Retinal pigment epithelial cell (primary cell): ENCODE results near the gene KIF5C.

Source experiments
- DNase-seq: peaks from one replicate; pipeline ENCODE4 v3.0.0-alpha.2; 2010; ENCODE audit warnings: low read depth
- H3K4me3 ChIP-seq: 2 replicates; pipeline ENCODE4 v1.5.1; 2011; ENCODE audit warnings: mild to moderate bottlenecking, low read length, control low read depth, moderate library complexity
- TF ChIP-seq, protein P1 (sequence below): conservative IDR thresholded peaks from 2 replicates; pipeline ENCODE4 v1.5.1; 2011; ENCODE audit warnings: low read depth, low read length, control low read depth, inconsistent platforms

Gene KIF5C

DNA sequence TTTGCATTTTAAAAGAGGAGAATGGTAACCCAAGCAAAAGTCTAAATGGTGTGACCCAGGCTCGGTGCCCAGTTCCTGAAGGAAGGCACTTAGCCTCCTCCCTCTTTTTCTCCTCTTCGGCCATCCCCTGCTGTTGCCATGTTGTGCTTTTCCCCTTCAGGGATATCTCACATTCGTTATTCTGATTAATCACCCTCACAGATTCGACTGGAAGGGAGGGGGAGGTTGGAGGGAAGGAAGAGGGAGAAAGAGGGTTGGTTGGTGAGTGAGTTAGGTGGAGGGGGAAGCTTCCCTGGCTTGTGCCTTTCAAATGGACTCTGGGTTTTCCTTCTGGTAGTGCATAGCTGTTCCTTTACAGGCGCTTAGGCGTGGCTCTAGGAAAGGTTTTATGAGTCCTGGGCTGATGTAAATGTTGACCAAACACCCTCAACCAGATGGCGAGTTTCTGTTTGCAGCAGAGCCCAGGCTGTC is 124.5 kb downstream of the KIF5C start:
- H3K4me3 ChIP-seq, result no peak overlapping the region
- TF ChIP-seq, protein P1, sequence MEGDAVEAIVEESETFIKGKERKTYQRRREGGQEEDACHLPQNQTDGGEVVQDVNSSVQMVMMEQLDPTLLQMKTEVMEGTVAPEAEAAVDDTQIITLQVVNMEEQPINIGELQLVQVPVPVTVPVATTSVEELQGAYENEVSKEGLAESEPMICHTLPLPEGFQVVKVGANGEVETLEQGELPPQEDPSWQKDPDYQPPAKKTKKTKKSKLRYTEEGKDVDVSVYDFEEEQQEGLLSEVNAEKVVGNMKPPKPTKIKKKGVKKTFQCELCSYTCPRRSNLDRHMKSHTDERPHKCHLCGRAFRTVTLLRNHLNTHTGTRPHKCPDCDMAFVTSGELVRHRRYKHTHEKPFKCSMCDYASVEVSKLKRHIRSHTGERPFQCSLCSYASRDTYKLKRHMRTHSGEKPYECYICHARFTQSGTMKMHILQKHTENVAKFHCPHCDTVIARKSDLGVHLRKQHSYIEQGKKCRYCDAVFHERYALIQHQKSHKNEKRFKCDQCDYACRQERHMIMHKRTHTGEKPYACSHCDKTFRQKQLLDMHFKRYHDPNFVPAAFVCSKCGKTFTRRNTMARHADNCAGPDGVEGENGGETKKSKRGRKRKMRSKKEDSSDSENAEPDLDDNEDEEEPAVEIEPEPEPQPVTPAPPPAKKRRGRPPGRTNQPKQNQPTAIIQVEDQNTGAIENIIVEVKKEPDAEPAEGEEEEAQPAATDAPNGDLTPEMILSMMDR, result no peak
- DNase-seq, result no peak

DNA sequence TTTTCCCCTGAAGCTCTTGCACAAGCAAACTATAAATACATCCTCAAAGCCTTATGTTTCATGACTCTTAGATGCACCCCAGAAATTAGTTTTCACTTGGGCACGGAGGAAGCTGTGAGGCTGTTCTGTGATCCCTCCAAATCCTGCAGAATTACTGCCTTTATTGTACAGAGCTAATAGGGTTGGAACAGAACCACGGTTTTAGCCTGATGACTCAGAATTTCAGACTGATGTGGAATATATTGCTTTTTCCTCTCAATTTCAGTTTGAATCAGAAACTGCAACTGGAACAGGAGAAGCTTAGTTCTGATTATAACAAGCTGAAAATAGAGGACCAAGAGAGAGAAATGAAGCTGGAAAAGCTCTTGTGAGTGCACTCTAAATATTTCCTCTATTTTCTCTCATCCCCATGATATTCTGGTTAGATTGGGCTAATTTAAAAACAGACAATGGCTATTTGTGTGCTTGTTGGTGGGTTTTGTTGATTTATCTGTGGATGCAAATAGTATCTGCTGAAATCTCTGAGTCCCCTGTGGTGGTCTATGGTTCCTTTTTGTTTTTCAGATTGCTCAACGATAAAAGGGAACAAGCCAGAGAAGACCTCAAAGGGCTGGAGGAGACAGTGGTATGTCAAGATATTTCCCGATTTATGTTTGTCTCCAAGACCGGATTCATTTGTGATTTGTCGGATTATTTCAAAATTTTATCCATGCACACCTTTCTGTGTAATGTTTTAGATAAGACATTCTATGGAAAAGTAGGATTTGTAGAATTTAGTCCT is 125.3 kb downstream of the KIF5C start:
- no peak for DNase-seq
- TF ChIP-seq, protein P1, result no peak
- no peak overlapping the region for H3K4me3 ChIP-seq

DNA sequence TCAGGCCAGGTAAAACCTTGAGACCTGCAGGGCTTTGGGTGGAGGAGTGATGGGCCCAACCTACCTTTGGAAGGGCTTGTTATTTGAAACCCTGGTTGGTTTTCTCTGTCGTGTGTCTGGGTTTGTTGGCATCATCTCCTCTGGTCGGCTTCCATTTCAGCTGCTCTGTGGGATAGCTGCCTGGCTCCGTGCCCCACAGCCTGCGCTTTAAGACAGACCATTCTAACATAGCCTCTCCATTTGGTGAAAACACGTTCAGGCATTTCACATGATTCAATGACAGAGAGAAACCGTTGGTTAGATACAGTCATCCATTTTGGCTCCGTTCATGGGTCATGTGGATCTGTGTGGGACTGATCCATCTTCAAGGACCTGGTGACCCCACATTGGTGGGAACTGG is 126.5 kb downstream of the KIF5C start:
- H3K4me3 ChIP-seq, result no peak overlapping the region
- TF ChIP-seq, protein P1, result no peak
- no peak for DNase-seq

DNA sequence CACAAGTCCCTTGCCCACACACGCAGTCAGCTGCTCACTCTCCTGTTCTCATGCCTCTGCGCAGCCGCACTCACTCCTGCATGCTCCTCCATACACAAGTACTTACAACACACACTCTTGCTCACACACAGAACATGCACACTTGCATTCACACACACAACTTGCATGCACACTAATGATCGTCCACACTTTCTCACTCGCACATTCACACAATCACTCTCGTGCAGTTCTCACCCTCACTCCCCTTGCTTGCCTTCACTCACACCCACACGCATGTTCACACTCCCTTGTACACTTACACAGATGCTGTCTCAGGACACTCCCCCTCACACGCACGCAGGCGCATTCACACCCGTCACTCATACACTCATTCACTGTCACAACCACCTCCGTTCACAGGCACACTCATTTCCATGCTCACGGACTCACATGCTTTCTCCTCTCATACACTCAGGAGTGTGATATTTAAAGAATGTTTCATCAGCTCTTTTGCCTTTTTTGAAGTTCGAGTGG is 127.4 kb downstream of the KIF5C start:
- DNase-seq, result no peak
- TF ChIP-seq, protein P1, result no peak
- H3K4me3 ChIP-seq, result no peak overlapping the region

DNA sequence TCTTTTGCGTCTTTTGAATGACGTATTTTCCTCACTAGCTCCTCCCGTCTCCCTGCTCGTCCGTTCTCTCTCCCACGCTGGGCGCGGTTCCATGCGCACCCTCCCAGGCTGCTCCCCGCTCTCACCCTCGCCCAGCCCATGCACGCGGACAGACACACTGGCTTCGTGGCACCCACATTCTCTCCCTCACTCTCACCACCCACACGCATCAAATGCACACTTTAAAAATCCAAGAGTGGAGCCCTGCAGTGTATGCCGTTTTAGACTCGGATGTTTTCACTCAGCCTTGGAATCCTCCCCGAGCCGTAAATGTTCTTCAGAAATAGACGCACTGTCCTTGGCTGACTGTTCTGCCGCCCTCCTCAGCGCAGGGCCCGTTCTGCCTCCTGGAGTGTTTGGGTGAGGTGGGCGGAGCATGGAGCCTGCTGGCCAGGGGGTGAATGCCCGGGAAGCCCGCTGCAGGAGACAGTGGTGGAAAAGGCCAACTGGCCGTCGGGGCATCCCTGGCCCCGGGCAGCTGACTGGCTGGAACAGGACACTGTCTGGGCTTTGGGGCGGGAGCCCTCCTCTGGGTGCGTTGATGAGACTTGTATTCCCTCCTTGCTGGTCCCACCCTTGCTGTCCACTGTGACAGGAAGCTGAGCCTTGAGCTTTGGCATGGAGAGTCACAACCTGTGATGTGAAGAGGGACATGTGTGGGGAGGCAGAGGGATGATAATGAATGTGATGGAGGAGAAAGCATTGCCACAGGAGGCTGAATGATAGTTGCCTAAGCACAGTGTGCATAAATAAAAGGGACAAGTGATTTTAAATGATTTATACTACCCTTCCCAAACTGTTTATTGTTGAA is 128.1 kb downstream of the KIF5C start:
- no peak overlapping the region for H3K4me3 ChIP-seq
- no peak for DNase-seq
- TF ChIP-seq, protein P1, result no peak

DNA sequence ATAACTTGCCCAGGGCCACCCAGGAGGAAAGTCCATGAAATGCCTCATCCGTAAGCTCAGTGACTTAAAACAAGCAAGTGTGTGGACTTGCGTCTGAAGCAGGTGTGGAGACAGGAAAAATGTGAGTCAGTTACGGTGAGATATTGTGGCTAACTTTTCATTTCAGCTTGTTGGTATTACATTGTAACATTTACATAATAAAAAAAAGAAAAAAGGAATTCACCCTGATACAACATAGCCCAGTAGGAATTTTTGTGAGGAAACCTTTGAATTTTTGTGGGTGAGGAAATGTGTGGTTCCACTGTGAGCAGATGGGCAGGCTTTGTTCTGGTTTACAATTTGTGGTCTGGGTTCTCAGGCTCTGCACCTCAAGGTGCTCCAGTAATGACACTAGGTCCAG is 129.8 kb downstream of the KIF5C start:
- no peak for DNase-seq
- H3K4me3 ChIP-seq, result no peak overlapping the region
- TF ChIP-seq, protein P1, result no peak
